ENCODE results near the gene ANXA2. TPM values are rescaled to one million over a fixed set of nuclear protein-coding genes. Genes with fewer than 3 reads are reported as not detected.

ANXA2 gene
- total RNA-seq, 1 donor from 2014 or later = 730 TPM

DNA sequence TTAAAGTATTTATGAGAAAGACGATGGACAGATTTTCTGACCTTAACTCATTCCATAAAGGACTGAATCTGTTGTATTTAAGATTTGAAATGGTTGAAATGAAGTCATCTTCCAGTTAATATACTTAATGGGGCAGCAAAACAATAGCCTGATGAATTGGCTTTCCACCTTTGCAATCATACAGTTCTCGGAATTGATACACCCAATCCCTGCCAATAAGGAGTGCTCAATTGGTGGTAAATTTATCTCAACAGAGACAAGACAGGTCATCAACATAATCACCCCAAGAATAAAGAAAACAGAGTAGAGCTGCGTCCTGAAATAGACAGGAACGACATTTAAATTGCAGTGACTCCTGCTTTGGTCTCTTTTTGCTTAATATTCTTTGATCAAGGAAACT, 11.2 kb downstream of the ANXA2 start:
- Histone ChIP-seq H3K27me3 (no peaks in the 10 kb centered on the region), H3K36me3 (peaks cover 11 to 17% of the 10 kb centered on the region in 2 donors), H3K27ac (peak overlapping the region in 1 of 2 donors; percentile 47), H3K4me1 (peaks cover 10 to 82% of the 10 kb centered on the region in 2 donors), H3K4me3 (no peak overlapping the region), H3K9me3 (no peaks in the 10 kb centered on the region)
- intact Hi-C loops (cut with DNase I) = no loop called here
- no peak for DNase-seq (ENCODE audit: low spot score in 2 of 2)
- TF ChIP-seq, protein P1, sequence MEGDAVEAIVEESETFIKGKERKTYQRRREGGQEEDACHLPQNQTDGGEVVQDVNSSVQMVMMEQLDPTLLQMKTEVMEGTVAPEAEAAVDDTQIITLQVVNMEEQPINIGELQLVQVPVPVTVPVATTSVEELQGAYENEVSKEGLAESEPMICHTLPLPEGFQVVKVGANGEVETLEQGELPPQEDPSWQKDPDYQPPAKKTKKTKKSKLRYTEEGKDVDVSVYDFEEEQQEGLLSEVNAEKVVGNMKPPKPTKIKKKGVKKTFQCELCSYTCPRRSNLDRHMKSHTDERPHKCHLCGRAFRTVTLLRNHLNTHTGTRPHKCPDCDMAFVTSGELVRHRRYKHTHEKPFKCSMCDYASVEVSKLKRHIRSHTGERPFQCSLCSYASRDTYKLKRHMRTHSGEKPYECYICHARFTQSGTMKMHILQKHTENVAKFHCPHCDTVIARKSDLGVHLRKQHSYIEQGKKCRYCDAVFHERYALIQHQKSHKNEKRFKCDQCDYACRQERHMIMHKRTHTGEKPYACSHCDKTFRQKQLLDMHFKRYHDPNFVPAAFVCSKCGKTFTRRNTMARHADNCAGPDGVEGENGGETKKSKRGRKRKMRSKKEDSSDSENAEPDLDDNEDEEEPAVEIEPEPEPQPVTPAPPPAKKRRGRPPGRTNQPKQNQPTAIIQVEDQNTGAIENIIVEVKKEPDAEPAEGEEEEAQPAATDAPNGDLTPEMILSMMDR (IDR thresholded peaks at IDR 0.05) = no peak

DNA sequence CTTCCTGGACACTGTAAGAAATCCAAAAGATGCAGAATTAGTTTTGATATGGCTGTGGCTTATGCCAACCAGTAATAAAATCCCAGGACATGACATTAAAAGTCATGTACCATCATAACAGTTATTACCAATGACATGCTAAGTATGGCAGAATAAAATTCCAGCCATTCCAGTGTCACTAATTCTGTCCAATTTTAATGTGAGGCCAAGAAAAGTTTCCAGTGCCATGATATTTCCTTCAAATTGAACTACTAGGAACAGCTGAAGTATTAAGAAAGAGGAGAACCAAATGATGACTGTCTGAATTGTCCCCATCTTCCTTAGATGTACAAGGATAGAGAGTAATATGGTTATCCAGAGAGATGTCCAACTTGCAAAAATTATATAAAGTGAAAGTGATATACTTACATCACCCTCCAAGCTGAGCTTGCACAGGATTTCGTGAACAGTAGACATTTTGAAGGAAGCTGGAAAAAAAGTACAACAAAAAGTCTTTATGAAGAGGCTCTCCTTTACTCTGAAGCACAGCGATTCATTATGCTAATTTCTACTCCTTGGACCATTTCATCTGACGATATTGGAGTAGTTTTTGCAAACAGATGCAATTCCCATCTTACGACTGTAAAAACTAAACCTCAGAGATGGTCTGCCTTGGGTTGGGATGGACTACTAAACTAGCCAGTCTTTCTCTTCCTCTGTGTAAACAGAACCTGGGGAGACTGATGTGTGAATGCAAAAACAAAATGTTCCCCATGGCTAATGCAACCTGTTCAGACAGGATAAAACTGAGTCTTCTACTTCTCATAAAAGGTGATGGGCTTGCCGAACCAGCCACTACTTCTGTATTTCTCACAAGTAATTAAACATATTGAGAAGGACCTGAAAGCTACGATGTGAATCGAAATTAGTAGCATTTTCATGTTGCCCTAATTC, 11.9 kb downstream of the ANXA2 start:
- Histone ChIP-seq H3K4me1 (peaks cover 16 to 81% of the 10 kb centered on the region in 2 donors), H3K36me3 (peaks cover 19 to 24% of the 10 kb centered on the region in 2 donors), H3K27ac (peak overlapping the region; percentile 39 to 47), H3K4me3 (no peak overlapping the region), H3K27me3 (no peaks in the 10 kb centered on the region), H3K9me3 (no peaks in the 10 kb centered on the region)
- DNase-seq (ENCODE audit: low spot score in 2 of 2) = no peak
- TF ChIP-seq, protein P1 (IDR thresholded peaks at IDR 0.05) = no peak
- intact Hi-C loops (cut with DNase I) = no loop called here

DNA sequence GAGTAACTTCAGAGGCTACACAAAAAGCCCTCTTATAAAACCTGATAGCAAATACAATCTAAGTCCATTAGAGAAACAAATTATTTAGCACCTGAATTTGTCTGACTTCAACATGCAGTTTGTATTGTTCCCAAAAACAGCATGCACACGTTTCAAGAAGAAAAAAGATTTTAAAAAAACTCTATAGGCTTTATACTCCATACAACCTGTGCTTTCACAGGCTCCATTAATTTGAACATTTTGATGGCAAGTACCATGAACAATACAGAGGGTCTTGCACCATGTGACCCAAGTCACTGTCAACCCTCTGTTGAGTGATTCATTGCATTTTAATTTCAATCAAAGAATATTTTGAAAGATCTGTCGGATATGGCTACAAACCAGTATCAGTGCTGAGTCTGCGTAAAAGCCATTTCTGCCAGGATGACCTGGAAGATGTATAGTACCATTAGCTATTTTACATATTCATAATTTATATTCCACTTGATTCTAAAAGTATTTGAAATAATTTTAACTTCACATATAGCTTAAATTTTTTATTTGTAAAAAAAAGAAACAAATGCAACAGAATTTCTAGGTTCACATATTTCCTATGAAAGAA, 13.2 kb downstream of the ANXA2 start:
- H3K4me1 ChIP-seq = peaks cover 17 to 78% of the 10 kb centered on the region in 2 donors
- intact Hi-C loops (cut with DNase I) = no loop called here

DNA sequence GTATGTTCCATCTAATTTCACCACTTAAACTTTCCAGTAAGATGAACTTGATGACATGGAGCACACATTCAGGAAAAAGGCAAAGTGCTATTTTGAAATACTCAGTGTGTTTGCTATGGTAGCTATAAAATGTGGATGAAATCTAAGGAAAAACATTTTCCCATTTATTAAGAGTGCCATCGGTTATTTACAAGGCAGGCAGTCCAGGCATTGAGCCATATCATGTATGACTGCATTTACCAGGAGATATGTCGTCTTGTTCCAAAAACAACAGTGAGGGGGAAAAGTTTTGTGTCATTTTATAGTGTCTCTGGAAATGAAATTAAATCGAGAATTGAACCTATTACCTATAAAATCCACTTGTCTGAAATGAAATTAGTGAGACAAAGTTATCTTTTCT, 13.7 kb downstream of the ANXA2 start:
- Histone ChIP-seq H3K4me3 (no peak overlapping the region), H3K27ac (peak overlapping the region; percentile 43 to 69), H3K9me3 (no peaks in the 10 kb centered on the region), H3K36me3 (peaks cover 22 to 40% of the 10 kb centered on the region in 2 donors), H3K4me1 (peaks cover 17 to 76% of the 10 kb centered on the region in 2 donors), H3K27me3 (no peaks in the 10 kb centered on the region)
- intact Hi-C loops (cut with DNase I) = no loop called here
- TF ChIP-seq, protein P1 (IDR thresholded peaks at IDR 0.05) = no peak
- DNase-seq (ENCODE audit: low spot score in 2 of 2) = no peak

More for the DNA sequence above, 13.2 kb downstream of the ANXA2 start:
- no peak for DNase-seq (ENCODE audit: low spot score in 2 of 2)
- TF ChIP-seq, protein P1 (IDR thresholded peaks at IDR 0.05) = no peak
- H3K27me3 ChIP-seq = no peaks in the 10 kb centered on the region
- H3K27ac ChIP-seq = peak overlapping the region; percentile 43 to 69
- H3K9me3 ChIP-seq = no peaks in the 10 kb centered on the region
- H3K4me3 ChIP-seq = no peak overlapping the region
- peaks cover 22 to 37% of the 10 kb centered on the region in 2 donors for H3K36me3 ChIP-seq

DNA sequence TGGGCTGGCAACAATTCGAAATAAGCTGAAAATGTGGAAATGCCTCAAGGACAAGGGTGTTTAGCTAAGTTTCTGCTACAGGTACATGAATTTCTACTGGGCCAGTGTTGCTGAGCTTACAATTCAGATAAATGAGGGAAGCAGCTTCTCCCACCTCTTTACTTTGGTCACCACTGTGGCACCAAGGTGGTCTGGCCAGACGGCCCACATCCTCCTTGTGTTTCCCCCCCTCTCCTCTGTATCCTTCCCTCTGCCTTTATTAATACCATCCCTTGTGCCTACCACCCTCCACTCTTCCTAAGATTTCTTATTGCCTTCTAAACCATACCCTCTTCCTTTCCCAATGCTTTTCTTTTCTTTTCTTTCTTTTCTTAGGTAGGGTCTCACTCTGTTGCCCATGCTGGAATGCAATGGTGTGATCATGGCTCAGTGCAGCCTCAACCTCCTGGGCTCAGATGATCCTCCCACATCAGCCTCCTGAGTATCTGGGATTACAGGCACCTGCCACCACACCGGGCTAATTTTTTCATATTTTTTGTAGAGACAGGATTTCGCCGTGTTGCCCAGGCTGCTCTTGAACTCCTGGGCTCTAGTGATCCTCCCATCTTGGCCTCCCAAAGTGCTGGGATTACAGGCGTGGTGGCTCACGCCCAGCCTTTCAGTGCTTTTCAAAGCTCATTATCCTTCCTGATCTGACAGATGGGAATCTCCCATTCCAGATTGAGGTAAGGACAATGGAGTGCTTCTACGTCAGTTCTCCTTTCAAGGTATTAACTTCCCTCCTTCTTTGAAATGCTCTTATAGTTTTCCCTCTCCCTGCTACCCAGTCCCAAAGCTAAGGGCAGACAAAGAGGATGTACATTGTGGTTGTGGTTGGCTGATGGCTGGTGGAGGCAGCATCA, 14.8 kb downstream of the ANXA2 start:
- Histone ChIP-seq H3K27me3 (no peaks in the 10 kb centered on the region), H3K9me3 (no peaks in the 10 kb centered on the region), H3K36me3 (peaks cover 28 to 45% of the 10 kb centered on the region in 2 donors), H3K27ac (peak overlapping the region; percentile 47 to 69), H3K4me3 (no peak overlapping the region), H3K4me1 (peaks cover 17 to 74% of the 10 kb centered on the region in 2 donors)
- intact Hi-C loops (cut with DNase I) = no loop called here
- TF ChIP-seq, protein P1 (IDR thresholded peaks at IDR 0.05) = no peak
- DNase-seq (ENCODE audit: low spot score in 2 of 2) = peak in 1 of 2 donors; percentile 27
